ENCODE data around the gene PTGES2. TPM values are rescaled to one million over a fixed set of nuclear protein-coding genes. Genes with fewer than 3 reads are reported as not detected.

PTGES2 gene
- total RNA-seq, 1 donor from 2014 or later = 58.5 TPM

GRCh38 chr9:128088253-128088945 is 39.1 kb downstream of the PTGES2 start:
- DNase-seq (ENCODE audit: low read depth) = no peak
- no peak overlapping the region for H3K4me3 ChIP-seq (ENCODE audit: low read depth, low read length)
- TF ChIP-seq CTCF (conservative IDR thresholded peaks at IDR 0.05; ENCODE audit: low read depth, low read length) = no peak

- no peak for TF ChIP-seq CTCF (conservative IDR thresholded peaks at IDR 0.05; ENCODE audit: low read depth, low read length)
Measured at GRCh38 chr9:128087262-128087661, 40.3 kb downstream of the PTGES2 start.

GRCh38 chr9:128085943-128086342 is 41.6 kb downstream of the PTGES2 start:
- TF ChIP-seq CTCF (conservative IDR thresholded peaks at IDR 0.05; ENCODE audit: low read depth, low read length) = no peak
- DNase-seq (ENCODE audit: low read depth) = no peak
- H3K4me3 ChIP-seq (ENCODE audit: low read depth, low read length) = no peak overlapping the region

More at GRCh38 chr9:128087262-128087661, 40.3 kb downstream of the PTGES2 start:
- H3K4me3 ChIP-seq (ENCODE audit: low read depth, low read length) = no peak overlapping the region
- DNase-seq (ENCODE audit: low read depth) = no peak

GRCh38 chr9:128084746-128085145 is 42.8 kb downstream of the PTGES2 start:
- H3K4me3 ChIP-seq (ENCODE audit: low read depth, low read length) = no peak overlapping the region
- DNase-seq (ENCODE audit: low read depth) = no peak
- no peak for TF ChIP-seq CTCF (conservative IDR thresholded peaks at IDR 0.05; ENCODE audit: low read depth, low read length)

- H3K4me3 ChIP-seq (ENCODE audit: low read depth, low read length) = no peak overlapping the region
Measured at GRCh38 chr9:128082151-128082550, 45.4 kb downstream of the PTGES2 start.

GRCh38 chr9:128081056-128081455 is 46.5 kb downstream of the PTGES2 start:
- TF ChIP-seq CTCF (conservative IDR thresholded peaks at IDR 0.05; ENCODE audit: low read depth, low read length) = no peak
- no peak for DNase-seq (ENCODE audit: low read depth)
- no peak overlapping the region for H3K4me3 ChIP-seq (ENCODE audit: low read depth, low read length)

More at GRCh38 chr9:128082151-128082550, 45.4 kb downstream of the PTGES2 start:
- DNase-seq (ENCODE audit: low read depth) = no peak
- no peak for TF ChIP-seq CTCF (conservative IDR thresholded peaks at IDR 0.05; ENCODE audit: low read depth, low read length)

GRCh38 chr9:128080206-128080605 is 47.3 kb downstream of the PTGES2 start:
- TF ChIP-seq CTCF (conservative IDR thresholded peaks at IDR 0.05; ENCODE audit: low read depth, low read length) = no peak
- no peak overlapping the region for H3K4me3 ChIP-seq (ENCODE audit: low read depth, low read length)
- no peak for DNase-seq (ENCODE audit: low read depth)

All from epithelial cell of proximal tubule (primary cell).